ENCODE data around the gene EIF2B5.

- TF ChIP-seq CTCF (IDR thresholded peaks at IDR 0.05) (no peak), ZFX (IDR thresholded peaks at IDR 0.05; ENCODE audit: borderline replicate concordance) (no peak)
Observed at GRCh38 chr3:184140436-184140835, 5.3 kb downstream of the EIF2B5 start.
